GM19025 (cell line): ENCODE measurements around the gene NMBR.
"Not testable (repeated sequence)": the region's sequence is repeated elsewhere in the genome, so short reads cannot be mapped to it uniquely, and the experiment has no call there.

Source experiments
- ATAC-seq: cut with Tn5 transposase; IDR thresholded peaks from one replicate; pipeline ENCODE4 v1.9.1; 2021; ENCODE audit warnings: mild to moderate bottlenecking, low read depth, moderate library complexity; ENCODE audit not compliant: unreplicated experiment

The NMBR gene

DNA sequence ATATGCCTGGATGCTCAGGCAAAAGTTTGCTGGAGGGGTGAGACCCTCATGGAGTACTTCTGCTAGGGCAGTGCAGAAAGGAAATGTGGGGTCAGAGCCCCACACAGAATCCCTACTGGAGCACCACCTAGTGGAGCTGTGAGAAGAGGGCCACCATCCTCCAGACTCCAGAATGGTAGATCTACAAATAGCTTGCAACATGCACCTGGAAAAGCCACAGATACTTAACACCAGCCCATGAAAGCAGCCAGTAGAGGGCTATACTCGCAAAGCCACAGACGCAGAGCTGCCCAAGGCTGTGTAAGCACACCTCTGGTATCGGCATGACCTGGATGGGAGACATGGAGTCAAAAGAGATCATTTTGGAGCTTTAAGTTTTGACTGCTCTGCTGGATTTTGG lies 74.9 kb downstream of the NMBR start:
- no peak for ATAC-seq

DNA sequence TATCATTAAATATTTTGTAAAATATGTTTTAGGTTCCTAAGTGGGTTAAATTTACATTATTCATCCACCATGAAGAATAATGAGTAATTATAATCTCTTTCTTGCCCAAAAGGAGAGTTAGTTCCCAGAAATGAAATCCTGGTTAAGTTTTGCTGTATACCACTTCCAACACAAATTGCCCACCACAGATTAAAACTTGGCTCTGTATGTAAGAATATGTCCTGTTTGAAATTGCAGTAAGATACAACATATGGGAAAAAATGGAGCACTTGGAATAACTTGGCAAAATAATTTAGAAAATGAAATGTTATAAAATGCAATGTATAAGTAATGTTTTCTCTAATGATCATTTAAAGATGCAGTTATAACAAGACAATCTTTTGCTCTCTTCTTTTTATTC lies 78.5 kb downstream of the NMBR start:
- ATAC-seq = no peak

DNA sequence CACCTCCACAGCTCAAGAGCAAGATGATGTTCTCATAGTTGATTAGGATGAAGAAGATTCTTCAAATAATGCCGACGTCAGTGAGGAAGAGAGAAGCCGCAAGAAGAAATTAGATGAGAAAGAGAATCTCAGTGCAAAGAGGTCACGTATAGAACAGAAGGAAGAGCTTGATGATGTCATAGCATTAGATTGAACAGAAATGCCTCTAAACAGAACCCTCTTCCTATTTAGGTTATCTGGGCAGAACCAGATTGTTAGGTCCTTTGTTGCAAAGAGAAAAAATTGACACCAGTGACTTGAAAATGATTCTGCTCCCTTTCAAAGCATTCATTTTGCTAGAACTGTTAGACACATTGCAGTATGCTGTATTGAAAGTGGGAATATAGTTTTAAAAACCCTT lies 84.1 kb downstream of the NMBR start:
- ATAC-seq = not testable (repeated sequence)

DNA sequence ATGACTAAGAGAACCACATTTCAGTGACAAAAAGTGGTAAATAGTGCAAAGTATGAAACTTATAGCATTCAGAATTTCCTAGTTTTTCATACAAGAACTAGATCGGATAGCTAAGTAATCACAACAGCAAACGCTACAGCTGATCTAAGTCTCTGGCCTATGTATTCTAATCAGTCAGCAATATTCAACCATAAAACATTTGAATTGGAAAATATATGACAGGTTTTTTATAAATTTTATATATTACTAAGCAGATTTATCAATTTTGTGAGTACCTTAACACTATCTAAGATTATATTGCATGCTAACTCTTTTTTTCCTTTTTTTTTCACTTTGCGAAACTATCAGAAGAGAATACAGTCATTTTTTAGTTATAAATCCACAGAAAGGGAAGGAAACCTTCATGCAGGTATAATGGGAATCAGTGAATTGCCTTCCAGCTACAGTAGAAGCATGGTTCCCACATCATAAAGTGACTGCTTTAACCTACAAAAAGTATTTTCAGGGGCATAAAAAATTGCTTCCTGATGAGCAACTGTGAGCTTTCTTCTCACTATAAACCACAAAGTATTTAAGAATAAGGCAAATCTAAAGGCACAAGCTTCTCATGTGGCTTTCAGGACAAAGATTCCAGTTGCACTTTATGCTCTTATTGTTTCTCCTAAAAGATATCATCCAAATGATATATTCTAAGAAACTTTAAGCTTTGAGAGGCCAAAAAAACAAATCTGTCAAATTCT lies 88.2 kb downstream of the NMBR start:
- no peak for ATAC-seq

GRCh38 chr6:142055219-142055618 lies 91.7 kb downstream of the NMBR start:
- ATAC-seq = no peak

DNA sequence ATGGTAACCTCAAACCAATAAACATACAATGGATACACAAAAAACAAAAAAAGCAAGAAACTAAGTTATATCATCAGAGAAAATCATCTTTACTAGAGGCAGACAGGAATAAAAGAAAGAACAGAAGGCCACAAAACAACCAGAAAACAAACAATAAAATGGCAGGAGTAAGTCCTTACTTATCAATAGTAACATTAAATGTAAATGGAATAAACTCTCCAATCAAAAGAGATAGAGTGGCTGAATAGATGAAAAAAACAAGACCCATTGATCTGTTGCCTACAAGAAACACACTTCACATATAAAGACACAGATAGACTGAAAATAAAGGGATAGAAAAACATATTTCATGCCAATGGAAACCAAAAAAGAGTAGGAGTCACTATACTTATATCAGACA lies 95.5 kb downstream of the NMBR start:
- no peak for ATAC-seq

DNA sequence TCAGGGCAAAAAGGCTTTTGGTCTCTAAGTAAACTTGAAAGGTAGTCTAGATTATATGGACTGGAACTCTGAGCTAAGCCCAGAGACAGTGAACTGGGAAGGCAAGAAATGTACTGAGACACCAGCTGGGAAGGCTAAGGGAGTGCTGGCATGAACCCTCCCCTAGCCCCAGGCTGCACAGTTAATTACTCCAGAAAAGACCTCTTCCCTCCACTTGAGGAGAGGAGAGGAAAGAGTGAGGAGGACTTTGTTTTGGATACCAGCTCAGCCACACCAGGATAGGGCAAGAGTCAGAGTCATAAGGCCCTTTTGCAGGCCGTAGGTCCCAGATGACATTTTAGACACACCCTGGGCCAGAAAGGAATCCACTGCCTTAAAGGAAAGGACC lies 98.3 kb downstream of the NMBR start:
- ATAC-seq = no peak

- ATAC-seq = no peak
These were observed 98.9 kb downstream of the NMBR start for GRCh38 chr6:142047934-142048592.

DNA sequence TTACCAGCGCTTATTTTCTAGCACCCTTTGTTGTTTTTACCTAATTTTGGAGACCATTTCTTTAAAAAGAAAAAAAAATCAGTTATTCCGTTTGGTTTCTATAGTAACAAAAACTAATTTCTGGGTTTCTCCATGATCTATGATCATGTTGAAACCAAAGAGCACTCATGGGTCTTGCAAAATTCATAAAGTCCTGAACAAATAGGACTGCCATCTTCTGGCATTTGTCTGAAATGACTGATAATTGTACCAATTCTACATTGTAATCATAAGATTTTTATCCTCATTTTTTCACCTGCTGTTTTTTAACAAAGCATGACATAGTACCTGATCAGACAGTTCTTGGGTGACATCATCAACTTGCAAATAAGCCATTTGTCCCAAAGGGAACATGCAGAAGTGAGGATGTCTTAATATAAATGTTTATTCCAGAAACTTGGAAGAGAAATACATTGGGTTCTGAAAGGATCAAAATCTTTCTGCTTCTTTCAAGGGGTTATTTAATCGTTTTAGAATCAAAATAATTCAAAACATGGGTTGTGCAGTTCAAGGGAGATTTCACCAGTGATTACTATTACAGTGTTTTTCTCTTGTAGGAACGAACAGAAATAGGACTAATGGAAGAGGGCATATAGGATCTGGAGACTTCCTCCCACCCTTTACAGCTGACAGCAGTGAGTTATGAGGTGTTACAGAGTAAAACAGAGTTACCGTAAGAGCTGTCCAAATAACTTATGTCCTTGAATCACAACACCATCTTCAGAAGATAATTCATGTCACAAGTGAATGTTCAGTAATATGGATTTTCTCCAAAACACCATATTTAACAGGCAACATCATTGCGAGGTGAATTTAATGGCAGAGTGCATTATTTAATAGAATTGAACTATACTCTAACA lies 101.3 kb downstream of the NMBR start:
- ATAC-seq = no peak

- no peak for ATAC-seq
These were observed 111.0 kb downstream of the NMBR start for GRCh38 chr6:142035890-142036289.

DNA sequence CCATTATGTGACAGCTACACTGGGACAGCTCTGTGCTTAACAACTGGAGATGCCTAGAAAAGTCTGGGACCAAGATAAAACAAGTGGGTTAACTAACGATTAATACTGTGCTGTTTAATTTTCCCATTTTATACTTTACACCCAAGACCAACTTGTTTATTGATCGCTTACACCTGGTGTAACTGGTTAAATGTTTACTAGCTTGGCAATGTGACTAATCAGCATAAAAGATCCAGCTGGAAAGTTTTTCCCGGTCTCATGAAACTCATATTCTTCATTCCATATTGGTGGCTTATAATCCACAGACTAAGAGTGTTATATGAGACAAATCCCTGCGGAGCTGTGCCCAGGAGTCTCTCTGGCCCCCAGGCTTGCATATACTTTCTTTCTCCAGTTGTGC lies 115.9 kb downstream of the NMBR start:
- no peak for ATAC-seq

DNA sequence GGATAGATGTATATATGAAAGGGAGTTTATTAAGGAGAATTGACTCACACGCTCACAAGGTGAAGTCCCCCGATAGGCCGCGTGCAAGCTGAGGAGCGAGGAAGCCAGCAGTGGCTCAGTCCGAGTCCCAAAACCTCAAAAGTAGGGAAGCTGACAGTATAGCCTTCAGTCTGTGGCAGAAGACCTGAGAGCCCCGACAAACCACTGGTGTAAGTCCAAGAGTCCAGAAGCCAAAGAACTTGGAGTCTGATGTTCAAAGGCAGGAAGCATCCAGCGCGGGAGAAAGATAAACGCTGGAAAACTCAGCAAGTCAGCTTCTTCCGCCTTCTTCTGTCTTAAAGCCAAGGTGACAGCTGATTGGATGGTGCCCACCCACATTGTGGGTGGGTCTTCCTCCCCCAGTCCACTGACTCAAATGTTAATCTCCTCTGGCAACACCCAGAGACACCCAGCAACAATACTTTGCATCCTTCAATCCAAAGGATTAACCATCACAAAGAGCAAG lies 116.8 kb downstream of the NMBR start:
- ATAC-seq = no peak

DNA sequence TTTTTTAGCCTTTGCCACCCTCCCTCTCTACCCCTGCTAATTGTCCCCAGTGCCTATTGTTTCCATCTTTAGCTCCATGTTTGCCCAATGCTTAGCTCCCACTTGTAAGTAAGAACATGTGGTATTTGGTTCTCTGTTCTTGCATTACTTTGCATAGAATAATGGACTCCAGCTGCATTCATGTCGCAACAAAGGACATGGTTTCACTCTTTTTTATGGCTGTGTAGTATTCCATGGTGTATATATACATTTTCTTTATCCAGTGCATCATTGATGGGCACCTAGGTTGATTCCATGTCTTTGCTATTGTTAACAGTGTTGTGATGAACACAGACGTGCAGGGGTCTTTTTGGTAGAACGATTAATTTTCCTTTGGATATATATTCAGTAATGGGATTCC lies 118.4 kb downstream of the NMBR start:
- ATAC-seq = no peak

GRCh38 chr6:142027804-142028203 lies 119.1 kb downstream of the NMBR start:
- ATAC-seq = not testable (repeated sequence)

DNA sequence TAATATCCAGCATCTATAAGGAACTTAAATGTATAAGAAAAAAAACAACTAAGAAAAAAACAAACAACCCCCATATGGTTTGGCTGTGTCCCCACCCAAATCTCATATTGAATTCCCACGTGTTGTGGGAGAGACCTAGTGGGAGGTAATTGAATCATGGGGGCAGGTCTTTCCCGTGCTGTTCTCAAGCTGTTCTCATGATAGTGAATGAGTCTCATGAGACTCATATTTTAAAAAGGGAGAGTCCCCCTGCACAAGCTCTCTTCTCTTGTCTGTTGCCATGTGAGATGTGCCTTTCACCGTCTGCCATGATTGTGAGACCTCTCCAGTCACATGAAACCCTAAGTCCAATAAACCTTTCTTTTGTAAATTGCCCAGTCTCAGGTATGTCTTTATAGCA lies 119.8 kb downstream of the NMBR start:
- ATAC-seq = no peak

- ATAC-seq = no peak
These were observed 120.5 kb downstream of the NMBR start for GRCh38 chr6:142026471-142026870.
